ENCODE measurements around the gene PSMD4. TPM values are rescaled to one million over a fixed set of nuclear protein-coding genes. Genes with fewer than 3 reads are reported as not detected.
A peak's percentile ranks its signal among the peaks of the same experiment; 100 is the strongest.

The PSMD4 gene
- total and polyA plus RNA-seq, 5 donors = 134 to 163 (median 152) TPM

DNA sequence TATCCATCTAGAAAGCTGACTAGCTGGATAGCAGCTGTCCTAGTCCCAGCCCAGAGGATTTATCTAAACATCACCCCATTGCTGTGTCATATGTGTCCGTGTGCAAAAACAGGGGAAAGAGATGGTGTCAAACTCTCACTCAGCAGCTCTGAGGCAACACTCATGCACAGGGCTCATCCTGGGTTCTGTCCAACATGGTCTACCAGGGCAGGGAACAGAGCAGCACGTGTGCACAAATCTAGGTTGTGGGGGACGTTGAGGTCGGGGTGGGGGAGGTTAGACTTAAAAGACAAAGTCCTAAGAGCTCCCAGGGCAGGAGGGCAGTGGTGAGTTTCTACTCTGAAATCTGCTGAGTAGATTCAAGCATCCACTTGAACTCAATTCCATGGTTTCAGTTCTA lies 56.5 kb downstream of the PSMD4 start:
- Histone ChIP-seq H3K4me3 (ENCODE audit: low read length) (no peak overlapping the region), H3K4me1 (ENCODE audit: control insufficient read depth, insufficient read depth, low read length) (peaks cover 33% of the 10 kb centered on the region), H3K9me3 (ENCODE audit: control insufficient read depth, low read length) (no peaks in the 10 kb centered on the region), H3K27ac (ENCODE audit: low read length) (peak overlapping the region; percentile 96), H3K27me3 (ENCODE audit: control insufficient read depth, insufficient read depth) (no peaks in the 10 kb centered on the region)
- WGBS = 48% methylated on average over 4 of the region's 4 CpGs
- intact Hi-C loops (cut with DNase I) = no loop called here
- DNase-seq (no peak), ATAC-seq (peak; percentile 1 to 6)

DNA sequence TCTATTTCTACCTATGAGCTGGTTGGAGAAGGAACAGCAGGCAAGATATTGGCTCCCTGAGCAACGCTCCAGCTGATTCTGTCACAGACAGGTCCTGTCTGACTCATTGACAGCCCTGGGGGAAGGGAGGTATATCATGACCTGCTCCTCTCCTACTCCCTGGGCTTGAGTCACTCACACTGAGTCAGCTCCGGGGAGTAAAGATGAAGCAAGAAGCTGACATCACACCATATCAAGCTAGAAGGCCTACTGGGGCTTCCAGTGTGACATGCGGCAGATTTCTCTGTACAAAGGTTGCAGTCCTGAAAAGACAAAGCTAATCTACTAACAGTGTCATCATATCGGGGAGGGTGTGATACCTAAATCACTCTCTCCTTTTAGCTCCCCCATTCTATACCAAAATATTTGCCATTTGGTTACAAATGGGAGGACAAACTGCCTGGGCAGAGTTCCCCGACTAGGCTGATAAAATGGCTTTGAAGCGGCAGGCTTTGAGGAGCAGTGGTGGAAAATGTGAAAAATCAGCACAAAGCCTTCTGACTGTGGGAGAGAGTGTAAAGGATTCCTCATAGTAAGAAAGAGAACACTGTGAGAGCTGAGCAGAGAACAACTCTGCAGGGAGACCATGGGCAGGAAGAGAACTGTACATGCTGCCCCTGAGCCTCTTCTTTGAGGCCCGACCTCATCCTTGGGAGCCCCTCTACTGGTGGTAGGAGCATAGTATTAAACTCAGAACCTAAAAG lies 57.2 kb downstream of the PSMD4 start:
- Histone ChIP-seq H3K27ac (ENCODE audit: low read length) (peak overlapping the region; percentile 96), H3K27me3 (ENCODE audit: control insufficient read depth, insufficient read depth) (no peaks in the 10 kb centered on the region), H3K9me3 (ENCODE audit: control insufficient read depth, low read length) (no peaks in the 10 kb centered on the region), H3K4me3 (ENCODE audit: low read length) (no peak overlapping the region), H3K4me1 (ENCODE audit: control insufficient read depth, insufficient read depth, low read length) (peaks cover 33% of the 10 kb centered on the region)
- ATAC-seq (peak; percentile 94 to 97), DNase-seq (peak; percentile 72 to 87 (median 74))
- 33% methylated on average over 7 of the region's 7 CpGs for WGBS
- intact Hi-C loops (cut with DNase I) = no loop called here

DNA sequence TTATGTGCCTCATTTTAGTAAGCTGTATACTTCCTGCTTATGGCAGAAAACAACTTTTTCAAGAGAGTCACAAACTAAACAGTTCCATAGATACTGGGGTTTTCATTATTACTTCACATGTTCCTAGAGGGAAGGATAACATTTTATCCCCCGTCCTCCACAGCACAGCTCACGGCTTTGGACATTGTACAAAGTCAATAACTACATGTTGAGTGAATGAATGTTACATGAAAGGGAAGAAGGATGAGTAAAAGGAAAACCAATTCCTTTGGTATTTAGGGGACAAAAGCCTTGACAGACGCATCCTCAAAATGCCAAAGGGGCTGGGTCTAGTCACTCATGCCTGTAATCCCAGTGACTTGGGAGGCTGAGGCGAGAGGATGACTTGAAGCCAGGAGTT lies 57.9 kb downstream of the PSMD4 start:
- H3K4me1 ChIP-seq (ENCODE audit: control insufficient read depth, insufficient read depth, low read length) = peaks cover 33% of the 10 kb centered on the region
- DNase-seq (no peak), ATAC-seq (no peak)
- intact Hi-C loops (cut with DNase I) = no loop called here
- no peaks in the 10 kb centered on the region for H3K27me3 ChIP-seq (ENCODE audit: control insufficient read depth, insufficient read depth)
- no peak overlapping the region for H3K4me3 ChIP-seq (ENCODE audit: low read length)
- no peaks in the 10 kb centered on the region for H3K9me3 ChIP-seq (ENCODE audit: control insufficient read depth, low read length)
- 72% methylated on average over 4 of the region's 4 CpGs for WGBS
- H3K27ac ChIP-seq (ENCODE audit: low read length) = peak overlapping the region; percentile 42

DNA sequence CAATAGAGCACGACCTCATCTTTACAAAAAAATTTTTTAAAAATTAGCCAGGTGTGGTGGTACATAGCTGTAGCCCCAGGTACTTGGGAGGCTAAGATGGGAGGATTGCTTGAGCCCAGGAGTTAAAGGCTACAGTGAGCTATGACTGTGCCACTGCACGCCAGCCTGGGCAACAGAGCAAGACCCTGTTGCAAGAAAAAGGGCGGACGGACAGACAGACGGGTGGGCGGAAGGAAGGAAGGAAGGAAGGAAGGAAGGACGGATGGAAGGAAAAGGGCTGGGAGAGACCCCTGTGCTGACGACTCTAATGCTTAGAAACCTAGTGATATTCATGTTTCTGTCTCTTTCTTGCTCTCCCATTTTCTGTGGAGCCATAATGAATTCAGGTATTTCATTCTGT lies 58.3 kb downstream of the PSMD4 start:
- ATAC-seq = no peak
- peak overlapping the region; percentile 42 for H3K27ac ChIP-seq (ENCODE audit: low read length)
- DNase-seq = no peak
- WGBS = 86% methylated on average over 8 of the region's 8 CpGs
- H3K4me3 ChIP-seq (ENCODE audit: low read length) = no peak overlapping the region
- no peaks in the 10 kb centered on the region for H3K9me3 ChIP-seq (ENCODE audit: control insufficient read depth, low read length)
- H3K27me3 ChIP-seq (ENCODE audit: control insufficient read depth, insufficient read depth) = no peaks in the 10 kb centered on the region
- H3K4me1 ChIP-seq (ENCODE audit: control insufficient read depth, insufficient read depth, low read length) = peaks cover 33% of the 10 kb centered on the region
- intact Hi-C loops (cut with DNase I) = no loop called here

DNA sequence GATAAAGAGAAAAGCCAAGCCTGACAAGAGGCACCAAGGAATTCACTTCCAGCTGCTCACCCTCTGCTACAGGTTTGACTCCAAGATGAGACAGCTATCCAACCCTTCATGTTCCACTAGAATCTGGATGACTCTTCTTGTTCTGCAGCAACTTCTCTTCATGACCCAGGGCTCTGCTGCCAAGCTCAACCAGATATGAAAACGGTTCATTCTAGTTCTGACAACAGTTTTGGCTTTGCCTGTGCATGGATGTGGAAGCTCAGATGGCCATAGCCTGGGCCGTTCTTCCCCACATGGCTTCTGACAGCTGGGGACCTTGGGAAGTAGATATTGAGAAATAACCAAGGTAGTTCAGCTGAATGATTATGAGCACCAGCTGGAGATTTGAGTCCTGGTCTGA lies 59.0 kb downstream of the PSMD4 start:
- Histone ChIP-seq H3K27ac (ENCODE audit: low read length) (peak overlapping the region; percentile 9), H3K4me3 (ENCODE audit: low read length) (no peak overlapping the region), H3K4me1 (ENCODE audit: control insufficient read depth, insufficient read depth, low read length) (peaks cover 33% of the 10 kb centered on the region), H3K27me3 (ENCODE audit: control insufficient read depth, insufficient read depth) (no peaks in the 10 kb centered on the region), H3K9me3 (ENCODE audit: control insufficient read depth, low read length) (no peaks in the 10 kb centered on the region)
- WGBS = 41% methylated on average over 2 of the region's 2 CpGs
- DNase-seq = peak in 2 of 3 donors; percentile 65 to 69
- peak; percentile 17 to 20 for ATAC-seq
- intact Hi-C loops (cut with DNase I) = no loop called here

DNA sequence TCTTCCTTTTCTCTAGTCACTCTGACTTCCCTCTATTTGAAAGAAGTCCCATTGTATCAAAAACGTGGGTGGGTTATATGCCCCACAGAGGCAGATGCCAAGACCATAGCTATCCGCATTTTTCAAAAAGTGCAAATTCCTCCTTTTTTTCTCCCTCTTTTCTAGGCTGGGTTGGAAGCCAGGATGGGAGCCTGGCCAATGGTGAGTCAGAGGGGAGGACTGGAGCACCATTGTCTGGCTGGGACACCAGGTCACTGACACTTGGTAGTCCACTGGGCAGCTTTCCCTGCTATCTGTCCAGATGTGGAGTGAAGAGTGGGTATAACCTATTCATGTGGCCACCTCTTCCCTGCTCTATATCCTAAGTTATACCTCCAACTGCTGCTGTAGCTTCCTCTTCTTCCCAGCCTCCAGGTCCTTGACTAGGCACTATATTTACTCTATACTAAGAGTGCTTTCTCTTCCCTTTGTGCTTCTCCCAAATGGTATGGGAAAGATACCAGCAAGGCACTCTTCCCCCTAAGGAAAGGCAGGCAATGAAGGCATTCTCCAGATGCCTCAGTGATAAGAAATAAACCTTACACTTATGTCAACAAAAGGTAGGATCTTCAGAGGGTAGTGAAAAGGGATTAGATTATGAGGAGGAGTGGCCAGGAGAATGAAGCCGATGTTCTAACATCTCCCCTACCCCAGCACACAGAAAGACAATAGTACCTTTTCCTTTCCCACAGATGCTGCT lies 59.8 kb downstream of the PSMD4 start:
- 45% methylated on average over 3 of the region's 3 CpGs for WGBS
- peak; percentile 71 to 81 for ATAC-seq

DNA sequence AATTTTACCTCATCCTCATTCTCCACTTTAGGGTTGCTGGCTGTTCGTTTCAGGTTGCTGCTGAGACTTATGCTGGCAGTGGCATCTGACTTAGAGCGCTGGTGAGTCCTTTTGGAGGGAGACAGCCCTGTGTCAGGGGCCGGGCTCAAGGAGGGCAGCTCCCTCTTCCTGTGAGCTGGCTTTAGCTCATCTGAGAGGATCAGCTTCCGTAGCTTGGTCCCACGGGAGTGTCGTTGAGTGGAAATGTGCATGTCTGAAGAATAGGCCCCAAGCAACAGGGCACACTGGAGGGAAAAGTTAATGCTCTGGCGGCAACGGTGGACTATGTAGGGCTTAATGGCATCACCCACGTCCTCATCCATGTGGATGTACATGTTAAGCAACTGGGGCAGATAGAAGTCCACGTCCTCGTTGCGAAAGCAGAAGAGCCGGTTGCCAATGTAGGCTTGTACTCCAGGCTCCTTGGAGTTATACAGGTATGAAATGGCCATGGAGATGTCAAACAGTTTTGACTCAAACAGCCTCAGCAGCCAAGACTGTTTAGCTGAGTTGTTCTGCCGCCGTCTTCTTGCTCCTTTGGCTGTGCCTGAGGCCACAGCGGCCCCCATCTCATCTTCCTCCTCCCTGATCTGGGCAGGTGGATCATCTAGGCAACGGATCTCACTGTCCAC lies 61.2 kb downstream of the PSMD4 start:
- no peak for ATAC-seq
- Histone ChIP-seq H3K4me3 (ENCODE audit: low read length) (no peak overlapping the region), H3K27me3 (ENCODE audit: control insufficient read depth, insufficient read depth) (no peaks in the 10 kb centered on the region), H3K9me3 (ENCODE audit: control insufficient read depth, low read length) (no peaks in the 10 kb centered on the region), H3K4me1 (ENCODE audit: control insufficient read depth, insufficient read depth, low read length) (peaks cover 28% of the 10 kb centered on the region), H3K27ac (ENCODE audit: low read length) (no peak overlapping the region)
- WGBS = 78% methylated on average over 17 of the region's 17 CpGs
- no peak for DNase-seq
- intact Hi-C loops (cut with DNase I) = no loop called here

More for the DNA sequence above, 59.8 kb downstream of the PSMD4 start:
- no peaks in the 10 kb centered on the region for H3K9me3 ChIP-seq (ENCODE audit: control insufficient read depth, low read length)
- no peaks in the 10 kb centered on the region for H3K27me3 ChIP-seq (ENCODE audit: control insufficient read depth, insufficient read depth)
- DNase-seq = peak; percentile 89 to 95 (median 92)
- H3K4me3 ChIP-seq (ENCODE audit: low read length) = no peak overlapping the region
- intact Hi-C loops (cut with DNase I) = no loop called here
- H3K4me1 ChIP-seq (ENCODE audit: control insufficient read depth, insufficient read depth, low read length) = peaks cover 31% of the 10 kb centered on the region
- peak overlapping the region; percentile 55 for H3K27ac ChIP-seq (ENCODE audit: low read length)

Other genes with a start within 250 kb of the PSMD4 start
- 10 to 100 TPM; 46.7 to 86.4 (median 52.1) TPM for gene MINDY1, start 247.8 kb upstream of the PSMD4 start, total RNA-seq
- 34.9 TPM for gene MINDY1, start 247.8 kb upstream of the PSMD4 start, polyA plus RNA-seq
- 10 to 100 TPM; 45.8 to 66.0 (median 49.8) TPM for gene PRUNE1, start 246.3 kb upstream of the PSMD4 start, total RNA-seq
- gene PRUNE1, start 246.3 kb upstream of the PSMD4 start, polyA plus RNA-seq = 39.3 TPM
- under 1 TPM; 0.23 to 0.71 (median 0.50) TPM for gene BNIPL, start 218.1 kb upstream of the PSMD4 start, total RNA-seq
- 0.41 TPM for gene BNIPL, start 218.1 kb upstream of the PSMD4 start, polyA plus RNA-seq
- gene C1orf56, start 207.0 kb upstream of the PSMD4 start, total RNA-seq = 10 to 100 TPM in 1 of 4 donors, 1 to 10 TPM in 3; 5.8 to 12.4 (median 7.4) TPM
- gene C1orf56, start 207.0 kb upstream of the PSMD4 start, polyA plus RNA-seq = 9.5 TPM
- gene CDC42SE1, start 195.1 kb upstream of the PSMD4 start, total RNA-seq = 10 to 100 TPM; 34.7 to 53.6 (median 36.6) TPM
- gene CDC42SE1, start 195.1 kb upstream of the PSMD4 start, polyA plus RNA-seq = 27.9 TPM
- 1 to 10 TPM; 1.7 to 9.7 (median 8.7) TPM for gene MLLT11, start 194.3 kb upstream of the PSMD4 start, total RNA-seq
- 10.1 TPM for gene MLLT11, start 194.3 kb upstream of the PSMD4 start, polyA plus RNA-seq
- gene GABPB2, start 184.0 kb upstream of the PSMD4 start, total RNA-seq = 10 to 100 TPM; 15.6 to 20.3 (median 18.4) TPM
- gene GABPB2, start 184.0 kb upstream of the PSMD4 start, polyA plus RNA-seq = 9.8 TPM
- gene SEMA6C, start 108.1 kb upstream of the PSMD4 start, total RNA-seq = 10 to 100 TPM; 23.7 to 70.5 (median 53.3) TPM
- 58.3 TPM for gene SEMA6C, start 108.1 kb upstream of the PSMD4 start, polyA plus RNA-seq
- 1 to 10 TPM; 1.8 to 3.7 (median 2.3) TPM for gene TNFAIP8L2, start 98.1 kb upstream of the PSMD4 start, total RNA-seq
- 2.1 TPM for gene TNFAIP8L2, start 98.1 kb upstream of the PSMD4 start, polyA plus RNA-seq
- gene LYSMD1, start 88.8 kb upstream of the PSMD4 start, total RNA-seq = 10 to 100 TPM in 3 of 4 donors, 1 to 10 TPM in 1; 8.5 to 16.5 (median 15.6) TPM
- gene LYSMD1, start 88.8 kb upstream of the PSMD4 start, polyA plus RNA-seq = 9.9 TPM
- gene SCNM1, start 88.6 kb upstream of the PSMD4 start, total RNA-seq = 10 to 100 TPM; 18.3 to 25.6 (median 21.5) TPM
- 23.7 TPM for gene SCNM1, start 88.6 kb upstream of the PSMD4 start, polyA plus RNA-seq
- gene TMOD4, start 78.8 kb upstream of the PSMD4 start, total RNA-seq = not detected
- 0.20 TPM for gene TMOD4, start 78.8 kb upstream of the PSMD4 start, polyA plus RNA-seq
- 10 to 100 TPM; 40.0 to 52.3 (median 41.7) TPM for gene VPS72, start 64.5 kb upstream of the PSMD4 start, total RNA-seq
- gene VPS72, start 64.5 kb upstream of the PSMD4 start, polyA plus RNA-seq = 37.3 TPM
- gene PIP5K1A, start 56.2 kb upstream of the PSMD4 start, total RNA-seq = 10 to 100 TPM; 33.7 to 50.7 (median 38.2) TPM
- 20.4 TPM for gene PIP5K1A, start 56.2 kb upstream of the PSMD4 start, polyA plus RNA-seq
- 10 to 100 TPM; 12.4 to 15.0 (median 13.2) TPM for gene ZNF687, start 27.6 kb downstream of the PSMD4 start, total RNA-seq
- 8.6 TPM for gene ZNF687, start 27.6 kb downstream of the PSMD4 start, polyA plus RNA-seq
- gene PI4KB, start 72.7 kb downstream of the PSMD4 start, total RNA-seq = 10 to 100 TPM; 45.5 to 62.0 (median 52.0) TPM
- 31.0 TPM for gene PI4KB, start 72.7 kb downstream of the PSMD4 start, polyA plus RNA-seq
- 10 to 100 TPM; 20.3 to 23.1 (median 21.6) TPM for gene RFX5, start 92.5 kb downstream of the PSMD4 start, total RNA-seq
- gene RFX5, start 92.5 kb downstream of the PSMD4 start, polyA plus RNA-seq = 13.7 TPM
- gene SELENBP1, start 118.0 kb downstream of the PSMD4 start, total RNA-seq = 10 to 100 TPM; 31.1 to 65.9 (median 58.5) TPM
- gene SELENBP1, start 118.0 kb downstream of the PSMD4 start, polyA plus RNA-seq = 48.5 TPM
- 100 to 1,000 TPM; 171 to 204 (median 188) TPM for gene PSMB4, start 144.8 kb downstream of the PSMD4 start, total RNA-seq
- gene PSMB4, start 144.8 kb downstream of the PSMD4 start, polyA plus RNA-seq = 344 TPM
- gene POGZ, start 204.8 kb downstream of the PSMD4 start, total RNA-seq = 10 to 100 TPM; 50.4 to 60.4 (median 52.2) TPM
- 21.8 TPM for gene POGZ, start 204.8 kb downstream of the PSMD4 start, polyA plus RNA-seq